Adrenal gland (tissue), 12 donors: ENCODE measurements around the gene MPP1. TPM values are rescaled to one million over a fixed set of nuclear protein-coding genes. Genes with fewer than 3 reads are reported as not detected.
A peak's percentile ranks its signal among the peaks of the same experiment; 100 is the strongest.

Source experiments
- DNase-seq, 7 donors: peaks; one replicate each; pipeline ENCODE4 v3.0.0-alpha.2; 2019 to 2020
- H3K27ac ChIP-seq, 5 donors: fragments of 200-600 bp; sonication (generic) in 4 of 5; 1 replicate in 3 of 5; 2 replicates in 2 of 5; pipeline versions ENCODE4 v1.5.1 to v1.8.0; 2016 to 2020; ENCODE audit warnings: mild to moderate bottlenecking in 1 of 5
- H3K27me3 ChIP-seq: fragments of 200-600 bp; 2 replicates; pipeline ENCODE4 v1.8.0; 2021
- H3K36me3 ChIP-seq, 2 donors: fragments of 200-600 bp; replicated peaks in 1 of 2; 1 replicate in 1 of 2; 2 replicates in 1 of 2; pipeline versions ENCODE4 v1.5.1 to v1.8.0; 2018 to 2022
- H3K4me1 ChIP-seq, 2 donors: fragments of 200-600 bp; replicated peaks in 1 of 2; 1 replicate in 1 of 2; 2 replicates in 1 of 2; pipeline versions ENCODE4 v1.5.1 to v1.8.0; 2018 to 2021
- H3K4me3 ChIP-seq, 4 donors: fragments of 200-600 bp; sonication (generic) in 3 of 4; one replicate each; pipeline ENCODE4 v1.5.1; 2016 to 2018
- H3K9me3 ChIP-seq, 3 donors: fragments of 200-600 bp; sonication (generic) in 1 of 3; replicated peaks in 1 of 3; 1 replicate in 2 of 3; 2 replicates in 1 of 3; pipeline versions ENCODE4 v1.5.1 to v1.8.0; 2016 to 2021
- CTCF ChIP-seq, 6 experiments: fragments of 450-650 bp in 4 of 6; fragments of 200-600 bp in 2 of 6; sonication (generic) in 1 of 6; IDR thresholded peaks; 1 replicate in 5 of 6; 2 replicates in 1 of 6; pipeline versions ENCODE4 v1.5.1 to v1.8.0; 2016 to 2021; ENCODE audit warnings: antibody characterized with exemption in 6 of 6, mild to moderate bottlenecking in 2 of 6, moderate library complexity in 1 of 6
- POLR2A ChIP-seq, 2 donors: fragments of 450-650 bp; IDR thresholded peaks; one replicate each; pipeline ENCODE4 v1.6.1; 2017; ENCODE audit warnings: antibody characterized with exemption in 2 of 2, mild to moderate bottlenecking in 2 of 2, moderate library complexity in 1 of 2
- WGBS, 4 donors: extraction: QIAGEN DNeasy Blood & Tissue Kit in 2 of 4; methylation state at CpG; one replicate each; pipeline versions ENCODE4 v1.1.5 to v1.1.7; 2013 to 2017; 5-methylcytosine and 5-hydroxymethylcytosine counted together
- intact Hi-C, 2 donors: fragments of 100-400 bp; cut with DNase I; formaldehyde crosslinking; loops; one replicate each; pipeline versions ENCODE4 v1.14.1 to v1.15.0; 2022 to 2023
- polyA plus RNA-seq, 3 donors: library from polyadenylated mRNA; stranded (reverse); fragments of 200-250 nt in 2 of 3; fragments of 350-450 nt in 1 of 3; fragmentation: Illumina TruSeq in 1 of 3; extraction: RNeasy Lipid Tissue Mini Kit (QIAGEN cat#74804) in 1 of 3; gene quantifications; one replicate each; pipeline ENCODE4 v1.2.3, GENCODE V29; 2013 to 2014
- total RNA-seq, 9 donors: library from RNA; depleted of rRNA in 4 of 9; stranded (reverse); fragments of >200 nt in 4 of 9; fragments of 120-200 nt in 1 of 9; fragmentation: NEBNext Ultra II Directional in 1 of 9; extraction: Animal tissue kit (Norgen Biotek cat#: 25700) in 1 of 9; gene quantifications; one replicate each; pipeline versions ENCODE4 v1.1.0 to v1.2.4, GENCODE V29; 2013 to 2023
- donor health status: healthy with polysubstance abuse.
- donor health status: Bipolar disorder and iron deficiency.
- donor health status: DM: yes; HTN: yes; CAD: no.
- donor health status: DM: no; HTN: no; CAD: no.
- donor health status: DM: no; HTN: no; CAD: no.
- donor health status: DM: yes; HTN: yes; CAD: no.

MPP1 gene
- total and polyA plus RNA-seq, 12 donors = 34.4 to 188 (median 57.6) TPM

- WGBS, 4 donors = 49 to 69% (median 56%) methylated on average over 3 to 5 of the region's 5 CpGs
- Histone ChIP-seq H3K27ac (peak overlapping the region in 3 of 5 donors; percentile 44 to 82 (median 56)), H3K36me3 (no peaks in the 10 kb centered on the region), H3K4me1 (peaks cover 13 to 59% of the 10 kb centered on the region in 2 donors), H3K27me3 (peaks cover 7% of the 10 kb centered on the region), H3K9me3 (no peaks in the 10 kb centered on the region), H3K4me3 (no peak overlapping the region)
- TF ChIP-seq POLR2A (IDR thresholded peaks at IDR 0.05) = no peak
- TF ChIP-seq CTCF (IDR thresholded peaks at IDR 0.05) = no peak
- no peak for DNase-seq
- intact Hi-C loops = no loop called here
These were observed 72.7 kb downstream of the MPP1 start for GRCh38 chrX:154732421-154733065.

DNA sequence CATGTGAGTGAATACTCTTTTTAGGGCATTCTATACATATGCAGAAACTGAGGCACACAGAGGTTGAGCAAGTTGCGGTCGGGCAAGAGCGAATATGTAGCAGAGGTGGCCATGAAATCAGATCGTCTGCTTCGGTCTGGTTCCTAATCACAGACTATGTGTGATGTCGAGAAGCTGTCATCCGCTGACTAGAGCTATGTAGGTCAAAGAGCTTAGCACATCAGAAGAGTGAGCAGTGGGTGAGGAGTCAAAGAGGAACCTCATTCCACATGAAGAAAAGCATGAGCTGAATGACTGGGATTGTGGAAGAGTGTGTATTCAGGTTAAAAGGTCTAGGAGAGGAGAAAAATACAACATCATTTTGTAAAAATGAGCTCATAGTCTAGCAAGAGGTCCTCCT, 73.4 kb downstream of the MPP1 start:
- no peaks in the 10 kb centered on the region for H3K9me3 ChIP-seq
- H3K4me1 ChIP-seq = peaks cover 13 to 60% of the 10 kb centered on the region in 2 donors
- no peaks in the 10 kb centered on the region for H3K36me3 ChIP-seq
- no peak overlapping the region for H3K4me3 ChIP-seq
- peak overlapping the region in 3 of 5 donors; percentile 30 to 82 (median 44) for H3K27ac ChIP-seq
- WGBS, 4 donors = 61 to 77% (median 70%) methylated on average over 7 of the region's 7 CpGs
- intact Hi-C loops = no loop called here
- TF ChIP-seq POLR2A (IDR thresholded peaks at IDR 0.05) (no peak), CTCF (IDR thresholded peaks at IDR 0.05) (no peak)
- no peak for DNase-seq
- peaks cover 3% of the 10 kb centered on the region for H3K27me3 ChIP-seq

DNA sequence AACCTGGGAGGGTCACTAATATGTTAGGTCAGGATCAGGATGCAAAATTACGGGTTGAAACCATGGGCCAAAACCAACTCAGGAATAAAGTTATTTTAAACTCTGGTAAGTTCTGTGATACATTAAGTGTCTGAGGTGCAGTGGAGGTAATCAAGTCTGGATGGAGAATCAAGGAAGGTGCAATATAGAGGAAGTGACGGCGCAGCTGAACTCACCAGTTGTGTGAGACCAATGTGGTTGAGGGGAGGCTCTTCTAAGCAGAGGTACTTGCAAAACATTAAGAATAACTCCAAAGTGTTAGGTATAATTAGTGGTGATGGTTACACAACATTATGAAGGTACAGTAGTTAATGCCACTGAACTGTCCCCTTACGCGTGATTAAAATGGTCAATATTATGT, 74.1 kb downstream of the MPP1 start:
- DNase-seq = no peak
- H3K9me3 ChIP-seq = no peaks in the 10 kb centered on the region
- TF ChIP-seq CTCF (IDR thresholded peaks at IDR 0.05) (no peak), POLR2A (IDR thresholded peaks at IDR 0.05) (no peak)
- WGBS, 4 donors = 80 to 89% (median 85%) methylated on average over 5 of the region's 5 CpGs
- peak overlapping the region in 2 of 5 donors; percentile 44 to 82 for H3K27ac ChIP-seq
- intact Hi-C loops = no loop called here
- peaks cover 13 to 60% of the 10 kb centered on the region in 2 donors for H3K4me1 ChIP-seq
- H3K36me3 ChIP-seq = no peaks in the 10 kb centered on the region
- no peak overlapping the region for H3K4me3 ChIP-seq
- no peaks in the 10 kb centered on the region for H3K27me3 ChIP-seq

DNA sequence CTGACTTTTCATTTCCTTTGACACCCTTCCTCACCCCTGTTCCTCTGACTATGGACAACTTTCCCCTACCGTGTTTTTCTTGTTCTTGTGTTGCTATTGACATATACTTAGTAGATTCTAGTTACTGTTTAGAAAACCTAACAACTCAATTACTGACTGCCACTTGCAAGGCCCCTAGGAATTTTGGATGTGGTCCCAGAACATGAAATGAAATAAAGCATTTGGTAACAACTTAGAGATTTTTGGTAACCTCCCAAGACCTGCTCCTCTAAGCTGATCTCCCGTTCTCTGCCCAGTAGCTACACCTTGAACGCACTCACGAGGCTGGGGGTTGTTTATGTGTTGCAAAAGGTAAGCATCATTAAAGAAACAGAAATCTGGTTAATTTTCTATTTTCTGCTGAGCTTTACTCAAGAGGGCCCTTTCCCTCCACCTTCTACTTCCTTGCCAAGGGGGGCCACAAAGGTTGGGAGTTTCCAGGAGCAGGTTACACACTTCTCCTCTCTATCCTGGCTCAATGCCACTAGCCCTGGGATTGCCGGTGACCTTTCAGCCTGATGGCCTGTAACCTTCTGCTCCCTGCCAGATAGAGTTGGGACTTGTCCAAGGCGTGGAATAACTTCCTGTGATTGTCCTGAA, 74.9 kb downstream of the MPP1 start:
- Histone ChIP-seq H3K36me3 (no peaks in the 10 kb centered on the region), H3K27ac (peak overlapping the region in 4 of 5 donors; percentile 44 to 82 (median 56)), H3K27me3 (no peaks in the 10 kb centered on the region), H3K9me3 (no peaks in the 10 kb centered on the region), H3K4me3 (no peak overlapping the region), H3K4me1 (peaks cover 13 to 57% of the 10 kb centered on the region in 2 donors)
- intact Hi-C loops = no loop called here
- peak; percentile 30 to 82 (median 57) for DNase-seq
- WGBS, 4 donors = 13 to 38% (median 25%) methylated on average over 6 of the region's 6 CpGs
- TF ChIP-seq CTCF (IDR thresholded peaks at IDR 0.05) = no peak
